GM21723 (cell line): Measurements from ENCODE around the gene OTOG.
"Not testable (repeated sequence)": the region's sequence is repeated elsewhere in the genome, so short reads cannot be mapped to it uniquely, and the experiment has no call there.

ENCODE experiments used
- ATAC-seq: cut with Tn5 transposase; IDR thresholded peaks from one replicate; pipeline ENCODE4 v1.9.1; 2021; ENCODE audit warnings: mild to moderate bottlenecking, moderate library complexity; ENCODE audit not compliant: unreplicated experiment

Gene OTOG

DNA sequence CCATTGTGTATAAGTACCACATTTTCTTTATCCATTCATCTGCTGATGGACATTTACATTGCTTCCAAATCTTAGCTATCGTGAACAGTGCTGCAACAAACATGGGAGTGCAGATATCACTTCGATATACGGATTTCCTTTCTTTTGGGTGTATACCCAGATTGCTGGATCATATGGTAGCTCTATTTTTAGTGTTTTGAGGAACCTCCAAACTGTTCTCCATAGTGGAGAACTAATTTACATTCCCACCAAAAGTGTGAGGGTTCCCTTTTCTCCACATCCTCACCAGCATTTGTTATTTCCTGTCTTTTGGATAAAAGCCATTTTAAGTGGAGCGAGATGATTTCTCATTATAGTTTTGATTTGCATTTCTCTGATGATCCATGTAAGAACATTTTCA lies 75.7 kb downstream of the OTOG start:
- not testable (repeated sequence) for ATAC-seq

GRCh38 chr11:17629113-17629512 lies 82.1 kb downstream of the OTOG start:
- no peak for ATAC-seq

- no peak for ATAC-seq
Measured at GRCh38 chr11:17630936-17631335, 83.9 kb downstream of the OTOG start.

GRCh38 chr11:17631702-17632365 lies 84.8 kb downstream of the OTOG start:
- ATAC-seq, result no peak

DNA sequence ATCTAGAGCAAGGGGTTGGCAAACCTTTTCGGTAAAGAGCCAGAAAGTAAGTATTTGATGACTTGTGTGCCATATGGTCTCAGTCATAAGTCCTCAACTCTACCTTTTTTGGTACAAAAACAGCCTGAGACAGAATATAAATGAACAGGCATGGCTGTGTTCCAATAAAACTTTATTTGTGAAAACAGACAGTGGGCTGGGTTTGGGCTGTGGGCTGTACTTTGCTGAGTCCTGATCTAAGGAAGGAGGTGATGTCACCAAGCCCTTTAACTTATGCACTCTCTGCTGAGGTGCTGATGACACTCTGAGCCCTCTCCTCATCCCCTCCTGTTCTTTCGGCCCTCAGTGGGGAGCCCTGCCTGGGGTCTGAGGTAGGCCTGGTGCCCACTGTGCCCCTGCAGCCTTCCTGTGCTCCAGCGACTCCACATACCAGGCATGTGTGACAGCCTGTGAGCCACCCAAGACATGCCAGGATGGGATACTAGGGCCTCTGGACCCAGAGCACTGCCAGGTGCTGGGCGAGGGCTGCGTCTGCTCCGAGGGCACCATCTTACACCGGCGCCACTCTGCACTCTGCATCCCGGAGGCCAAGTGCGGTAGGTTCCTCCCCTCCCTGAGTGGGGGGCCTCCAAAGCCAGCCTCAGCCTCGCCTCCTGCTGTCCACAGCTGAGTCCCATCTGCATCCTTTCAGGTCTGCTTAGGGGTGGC lies 86.4 kb downstream of the OTOG start:
- no peak for ATAC-seq

DNA sequence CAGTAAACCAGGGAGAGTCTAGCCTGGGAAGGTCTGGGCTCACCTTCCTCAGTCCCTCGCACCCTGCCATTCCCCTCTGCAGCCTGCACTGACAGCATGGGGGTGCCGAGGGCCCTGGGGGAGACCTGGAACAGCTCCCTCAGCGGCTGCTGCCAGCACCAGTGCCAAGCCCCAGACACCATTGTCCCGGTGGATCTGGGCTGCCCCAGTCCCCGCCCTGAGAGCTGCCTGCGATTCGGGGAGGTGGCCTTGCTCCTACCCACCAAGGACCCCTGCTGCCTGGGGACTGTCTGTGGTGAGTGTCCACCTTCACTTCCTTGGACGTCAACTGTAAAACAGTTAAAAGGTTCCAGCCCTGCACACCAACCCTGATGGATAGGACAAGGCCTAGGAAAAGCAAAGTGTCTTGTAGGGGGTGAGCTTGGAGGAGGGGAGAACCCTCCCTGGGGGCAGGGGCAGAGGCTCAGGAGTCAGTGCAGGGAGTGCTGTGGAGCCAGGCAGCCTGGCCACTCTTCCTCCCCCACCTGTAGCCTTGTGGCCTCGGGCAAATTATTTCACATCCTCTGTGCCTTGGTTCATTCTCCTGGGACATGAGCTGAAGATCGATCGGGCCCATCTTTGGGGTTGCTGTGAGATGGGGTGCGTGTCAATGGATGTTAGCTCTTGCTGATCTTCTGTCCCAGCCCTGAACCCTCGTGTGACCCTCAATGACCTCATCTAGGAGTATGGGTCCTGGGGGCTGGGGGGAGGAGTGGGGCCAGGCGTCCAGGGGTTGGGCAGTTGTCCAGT lies 87.1 kb downstream of the OTOG start:
- ATAC-seq, result no peak

- no peak for ATAC-seq
Measured at GRCh38 chr11:17634776-17635550, 87.9 kb downstream of the OTOG start.

- no peak for ATAC-seq
Measured at GRCh38 chr11:17635551-17635938, 88.5 kb downstream of the OTOG start.

DNA sequence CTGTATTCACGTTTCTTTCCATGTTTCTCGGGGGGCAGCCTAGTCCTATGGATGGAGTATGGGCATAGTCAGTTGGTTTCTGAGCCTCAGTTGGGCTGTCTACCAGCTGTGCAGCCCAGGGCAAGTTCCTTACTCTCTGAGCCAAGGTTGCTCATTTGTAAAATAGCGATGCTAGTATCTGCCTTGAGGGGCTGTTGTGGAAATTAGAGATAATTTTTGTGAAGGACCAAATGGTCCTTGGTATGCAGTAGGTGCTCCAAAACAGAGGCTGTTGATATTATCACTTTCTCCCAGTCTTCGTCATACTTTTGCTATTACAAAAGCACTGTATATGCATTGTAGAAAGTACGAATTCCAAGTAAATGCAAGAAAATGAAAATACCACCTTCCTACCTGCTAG lies 89.7 kb downstream of the OTOG start:
- ATAC-seq, result no peak

- no peak for ATAC-seq
Measured at GRCh38 chr11:17637901-17638300, 90.8 kb downstream of the OTOG start.

DNA sequence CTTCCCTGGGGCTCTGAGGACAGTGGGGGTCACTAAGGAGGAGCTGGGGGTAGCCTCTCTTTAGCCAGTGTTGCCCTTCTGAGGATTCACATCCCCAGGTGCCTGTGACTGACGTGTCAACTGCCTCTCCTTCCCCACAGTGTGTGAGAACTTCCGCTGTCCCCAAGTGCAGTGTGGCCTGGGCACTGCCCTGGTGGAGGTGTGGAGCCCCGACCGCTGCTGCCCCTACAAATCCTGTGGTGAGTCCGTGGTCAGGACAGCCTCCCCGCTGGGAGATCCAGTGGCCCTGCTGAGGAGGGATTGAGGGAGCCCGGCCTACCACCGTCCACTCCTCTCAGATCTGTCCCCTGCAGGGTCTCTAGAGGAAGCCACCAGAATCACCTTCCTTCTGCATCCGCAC lies 91.3 kb downstream of the OTOG start:
- no peak for ATAC-seq

DNA sequence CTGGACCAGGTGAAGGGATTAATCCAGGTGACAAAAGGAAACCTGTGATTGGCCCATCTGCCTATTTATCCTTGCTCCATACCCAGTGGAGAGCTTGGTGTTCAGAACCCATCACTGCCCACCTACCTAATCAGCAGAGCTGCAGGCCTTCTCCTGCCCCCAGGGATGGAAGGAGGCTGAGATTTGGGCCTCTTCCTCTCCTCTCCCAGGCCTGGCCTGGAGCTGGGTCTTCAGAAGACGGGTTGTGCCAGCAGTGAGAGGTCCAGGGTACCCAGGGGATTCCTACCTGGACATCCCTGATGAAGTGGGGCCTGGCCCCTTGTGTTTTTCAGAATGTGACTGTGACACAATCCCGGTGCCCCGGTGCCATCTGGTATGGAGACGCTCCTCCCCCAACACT lies 92.0 kb downstream of the OTOG start:
- no peak for ATAC-seq

DNA sequence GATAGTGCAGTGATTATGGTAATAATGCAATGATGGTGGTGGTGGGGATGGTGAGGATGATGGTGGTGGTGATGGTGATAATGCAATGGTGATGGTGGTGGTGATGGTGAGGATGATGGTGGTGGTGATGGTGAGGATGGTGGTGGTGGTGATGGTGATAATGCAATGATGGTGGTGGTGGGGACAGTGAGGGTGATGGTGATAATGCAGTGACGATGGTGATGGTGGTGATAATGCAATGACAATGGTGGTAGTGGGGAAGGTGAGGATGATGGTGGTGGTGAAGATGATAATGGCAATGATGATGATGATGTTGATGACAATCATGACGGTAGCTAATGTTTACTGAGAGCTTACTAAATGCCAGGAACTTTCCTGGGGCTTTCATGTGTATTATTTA lies 92.7 kb downstream of the OTOG start:
- no peak for ATAC-seq

DNA sequence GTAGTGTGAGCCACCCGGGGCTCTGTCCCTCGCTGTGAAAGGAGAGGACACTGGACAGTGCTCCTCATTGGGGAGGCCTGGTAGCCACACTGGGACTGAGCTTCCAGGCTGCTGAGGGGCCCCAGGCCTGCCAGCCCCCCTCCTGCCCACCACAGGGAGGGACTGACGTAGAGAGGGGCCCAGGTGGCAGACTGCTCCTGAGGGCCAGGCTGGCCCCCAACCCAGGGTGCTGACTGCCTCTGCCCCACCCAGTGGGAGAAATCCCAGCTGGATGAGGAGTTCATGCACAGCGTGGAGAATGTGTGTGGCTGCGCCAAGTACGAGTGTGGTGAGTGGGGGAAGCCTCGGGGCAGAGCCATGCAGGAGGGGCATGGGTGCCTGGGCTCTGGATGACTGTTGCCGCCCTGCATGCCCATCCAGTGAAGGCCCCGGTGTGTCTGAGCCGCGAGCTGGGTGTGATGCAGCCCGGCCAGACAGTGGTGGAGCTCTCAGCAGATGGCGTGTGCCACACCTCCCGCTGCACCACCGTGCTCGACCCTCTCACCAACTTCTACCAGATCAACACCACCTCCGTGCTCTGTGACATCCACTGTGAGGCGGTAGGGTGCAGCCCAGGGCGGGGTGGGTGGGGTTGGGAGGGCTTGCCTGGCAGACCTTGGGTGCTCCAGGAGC lies 93.6 kb downstream of the OTOG start:
- no peak for ATAC-seq

DNA sequence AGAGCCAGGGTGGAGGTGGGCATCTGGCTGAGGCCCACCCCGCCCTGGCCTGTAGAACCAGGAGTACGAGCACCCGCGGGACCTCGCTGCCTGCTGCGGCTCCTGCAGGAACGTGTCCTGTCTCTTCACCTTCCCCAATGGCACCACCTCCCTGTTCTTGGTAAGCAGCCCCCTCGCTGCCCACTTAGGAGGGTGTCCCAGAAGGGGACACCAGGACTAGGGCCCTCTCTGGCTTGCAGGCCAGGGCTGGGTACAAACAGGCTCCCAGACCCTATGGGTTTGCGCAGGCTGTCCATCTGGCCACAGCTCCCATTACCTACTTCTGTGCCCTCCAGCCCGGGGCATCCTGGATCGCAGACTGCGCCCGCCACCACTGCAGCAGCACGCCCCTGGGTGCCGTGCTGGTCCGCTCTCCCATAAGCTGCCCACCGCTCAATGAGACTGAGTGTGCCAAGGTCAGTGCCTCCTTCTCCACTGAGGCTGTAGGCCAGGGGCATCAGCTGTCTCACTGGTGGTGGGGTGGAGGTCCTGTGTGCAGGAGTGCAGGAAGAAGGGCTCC lies 94.8 kb downstream of the OTOG start:
- ATAC-seq, result no peak

DNA sequence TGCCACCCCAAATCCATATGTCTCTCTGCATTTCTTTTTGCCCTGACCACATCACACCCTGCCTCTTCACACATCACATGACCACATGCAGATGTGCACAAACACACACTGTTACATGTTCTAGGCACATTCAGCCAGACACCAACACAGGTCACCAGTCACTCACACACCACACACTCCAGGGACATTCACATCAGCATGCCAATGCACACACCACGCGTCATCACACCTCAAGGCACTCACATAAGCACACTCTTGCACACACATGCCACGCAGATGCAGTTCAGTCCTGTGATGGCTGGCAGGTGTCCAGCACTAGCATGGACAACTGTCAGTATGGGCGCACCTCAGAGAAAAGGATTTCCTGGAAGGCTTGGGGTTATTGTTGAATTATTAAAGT lies 95.3 kb downstream of the OTOG start:
- no peak for ATAC-seq

DNA sequence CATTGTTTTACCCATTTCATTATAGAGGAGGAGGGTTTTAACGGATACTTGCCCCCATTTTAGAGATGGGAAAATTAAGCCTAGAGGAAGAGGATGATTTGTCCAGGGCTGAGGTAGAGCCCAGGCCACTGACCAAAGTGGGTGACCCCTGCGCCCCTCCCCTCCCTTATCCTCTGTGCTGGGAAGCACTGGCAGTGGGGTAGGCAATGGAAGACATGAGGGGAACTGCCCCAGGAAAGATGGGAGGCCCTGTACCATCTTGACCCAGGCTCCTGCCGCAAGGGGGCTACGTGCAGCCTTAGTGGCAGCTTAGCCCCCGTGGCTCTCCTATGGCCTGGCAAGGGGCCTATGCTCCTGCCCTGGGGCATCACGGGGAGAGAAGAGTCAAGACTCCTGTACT lies 95.9 kb downstream of the OTOG start:
- ATAC-seq, result no peak

DNA sequence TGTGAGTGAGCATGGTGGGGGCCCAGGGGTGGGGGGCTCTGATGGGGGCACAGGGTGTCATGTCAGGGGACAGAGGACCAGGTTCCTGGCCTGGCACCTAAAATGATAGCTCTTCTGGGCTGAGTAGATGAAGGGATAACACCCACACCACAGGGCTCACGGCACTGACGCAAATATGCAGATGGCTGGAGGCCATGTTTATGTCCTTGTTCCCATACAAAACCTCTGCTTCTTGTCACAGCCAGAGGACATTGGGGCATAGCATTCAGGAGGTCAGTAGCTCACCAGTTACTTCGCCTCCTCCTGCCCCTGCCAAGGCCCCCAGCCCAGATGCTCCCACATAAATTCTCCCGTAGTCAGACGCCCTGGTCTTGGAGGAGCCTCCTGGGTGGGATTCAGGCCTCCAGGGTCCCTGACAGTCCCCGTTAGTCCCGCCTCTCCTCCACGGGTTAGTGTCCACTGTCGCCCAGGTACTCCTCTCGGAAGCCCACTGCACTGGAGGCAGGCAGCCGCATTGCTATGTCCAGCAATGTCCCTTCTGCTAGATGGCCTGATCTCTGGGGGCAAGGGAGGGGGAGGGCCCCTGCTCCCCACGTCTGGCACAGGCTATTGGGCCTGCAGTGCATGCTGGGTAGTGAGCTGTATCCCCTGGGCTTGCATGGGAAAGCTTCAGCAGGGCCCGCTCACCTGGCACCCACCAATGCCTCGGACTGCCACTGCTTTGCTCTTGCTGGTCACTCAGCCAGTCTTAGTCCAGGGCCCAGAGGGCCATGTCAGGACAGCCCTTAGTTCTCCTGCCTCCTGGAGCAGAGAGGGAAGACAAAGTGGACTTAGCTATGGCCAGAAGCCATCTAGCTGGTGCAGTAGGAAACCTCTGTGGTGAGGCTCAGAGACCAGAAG lies 96.7 kb downstream of the OTOG start:
- no peak for ATAC-seq

DNA sequence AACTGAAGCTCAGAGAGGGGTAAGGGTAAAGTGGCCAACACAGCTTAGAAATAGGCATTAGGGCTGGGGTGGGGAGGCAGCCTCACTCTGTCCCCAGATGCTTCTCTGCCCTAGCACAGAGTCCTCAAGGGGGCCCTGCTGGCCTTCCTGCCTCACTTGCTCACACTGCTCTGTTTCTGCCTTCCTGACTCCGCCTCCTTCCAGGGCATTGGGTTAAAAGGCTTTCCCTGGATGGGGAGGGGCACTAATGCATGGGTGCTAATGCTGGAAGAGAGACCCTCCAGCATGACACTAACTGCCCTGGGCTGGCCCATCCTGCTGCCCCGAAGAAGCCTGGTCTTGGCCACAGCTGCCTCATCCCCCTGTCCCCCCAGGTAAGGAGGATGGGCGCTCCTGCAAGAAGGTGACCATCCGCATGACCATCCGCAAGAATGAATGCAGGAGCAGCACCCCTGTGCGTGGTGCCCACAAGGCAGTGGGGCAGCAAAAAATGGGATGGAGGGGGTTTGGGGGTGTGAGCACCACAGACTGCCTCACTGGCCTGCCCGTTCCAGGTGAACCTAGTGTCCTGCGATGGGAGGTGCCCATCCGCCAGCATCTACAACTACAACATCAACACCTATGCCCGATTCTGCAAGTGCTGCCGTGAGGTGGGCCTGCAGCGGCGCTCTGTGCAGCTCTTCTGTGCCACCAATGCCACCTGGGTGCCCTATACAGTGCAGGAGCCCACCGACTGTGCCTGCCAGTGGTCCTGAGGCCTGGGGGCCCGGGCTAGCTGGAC lies 98.3 kb downstream of the OTOG start:
- ATAC-seq, result no peak
